Transverse colon (tissue), 4 donors: ENCODE measurements around the gene ANXA9. TPM values are rescaled to one million over a fixed set of nuclear protein-coding genes. Genes with fewer than 3 reads are reported as not detected.

Source experiments
- DNase-seq: peaks from one replicate; pipeline ENCODE4 v3.0.0-alpha.2; 2019
- H3K27ac ChIP-seq, 4 donors: fragments of 200-600 bp; sonication (generic); 2 replicates each; pipeline ENCODE4 v1.5.1; 2016 to 2018; ENCODE audit warnings: inconsistent platforms in 4 of 4
- H3K27me3 ChIP-seq: fragments of 200-600 bp; sonication (generic); 2 replicates; pipeline ENCODE4 v1.5.1; 2017; ENCODE audit warnings: inconsistent platforms
- H3K36me3 ChIP-seq, 4 donors: fragments of 200-600 bp; sonication (generic); 2 replicates each; pipeline ENCODE4 v1.5.1; 2017 to 2019; ENCODE audit warnings: inconsistent platforms in 4 of 4
- H3K4me1 ChIP-seq, 4 donors: fragments of 200-600 bp; sonication (generic); 2 replicates each; pipeline ENCODE4 v1.5.1; 2017 to 2020; ENCODE audit warnings: inconsistent platforms in 4 of 4
- H3K4me3 ChIP-seq, 4 donors: fragments of 200-600 bp; sonication (generic); 1 replicate in 1 of 4; 2 replicates in 3 of 4; pipeline versions ENCODE4 v1.5.1 to v1.6.1; 2017 to 2019; ENCODE audit warnings: inconsistent platforms in 4 of 4
- H3K9me3 ChIP-seq, 2 donors: fragments of 200-600 bp; sonication (generic); 2 replicates each; pipeline ENCODE4 v1.5.1; 2017 to 2019; ENCODE audit warnings: inconsistent platforms in 2 of 2
- EP300 ChIP-seq: sonication (generic); formaldehyde crosslinking; IDR thresholded peaks from one replicate; pipeline ENCODE4 v1.6.1; 2017; ENCODE audit warnings: antibody characterized with exemption, low read depth
- POLR2A ChIP-seq: fragments of 450-650 bp; IDR thresholded peaks from one replicate; pipeline ENCODE4 v1.6.1; 2016; ENCODE audit warnings: antibody characterized with exemption, mild to moderate bottlenecking, moderate library complexity
- POLR2AphosphoS5 ChIP-seq, 3 donors: sonication (generic); formaldehyde crosslinking; IDR thresholded peaks; one replicate each; pipeline ENCODE4 v1.6.1; 2016; ENCODE audit warnings: antibody characterized with exemption in 3 of 3
- WGBS, 2 donors: methylation state at CpG; one replicate each; pipeline ENCODE4 v1.1.5; 2018; ENCODE audit warnings: low coverage in 1 of 2; 5-methylcytosine and 5-hydroxymethylcytosine counted together
- in situ Hi-C, 4 donors: fragments of 200-750 bp; cut with MboI; loops; one replicate each; pipeline versions ENCODE4 v1.15.0 to v1.15.1; 2017; ENCODE audit warnings: low sequenced_read_pairs in 3 of 4, low pct_ligation_motif_present in 1 of 4, low pct_unique_long_range_greater_than_20kb in 1 of 4
- intact Hi-C: fragments of 100-400 bp; cut with DNase I; formaldehyde crosslinking; loops from one replicate; pipeline ENCODE4 v1.15.1; 2023; ENCODE audit warnings: low total_unique reads
- total RNA-seq, 4 donors: library from RNA; depleted of rRNA; stranded (reverse); fragments of >200 nt; gene quantifications; one replicate each; pipeline ENCODE4 v1.1.0, GENCODE V29; 2016
- TF ChIP-seq, protein P1 (sequence below), 5 experiments: fragments of 200-600 bp in 3 of 5; fragments of 450-650 bp in 2 of 5; sonication (generic) in 3 of 5; IDR thresholded peaks; 1 replicate in 2 of 5; 2 replicates in 3 of 5; pipeline ENCODE4 v1.5.1; 2016 to 2017; ENCODE audit warnings: antibody characterized with exemption in 5 of 5, inconsistent platforms in 3 of 5, mild to moderate bottlenecking in 2 of 5, moderate library complexity in 1 of 5

ANXA9 gene
- total RNA-seq, 4 donors from 2014 or later: 0.32 TPM; not detected in 3

GRCh38 chr1:150994248-150994647 lies 12.2 kb downstream of the ANXA9 start:
- TF ChIP-seq POLR2AphosphoS5 (IDR thresholded peaks at IDR 0.05) (no peak), EP300 (no peak), POLR2A (no peak)
- TF ChIP-seq, protein P1, sequence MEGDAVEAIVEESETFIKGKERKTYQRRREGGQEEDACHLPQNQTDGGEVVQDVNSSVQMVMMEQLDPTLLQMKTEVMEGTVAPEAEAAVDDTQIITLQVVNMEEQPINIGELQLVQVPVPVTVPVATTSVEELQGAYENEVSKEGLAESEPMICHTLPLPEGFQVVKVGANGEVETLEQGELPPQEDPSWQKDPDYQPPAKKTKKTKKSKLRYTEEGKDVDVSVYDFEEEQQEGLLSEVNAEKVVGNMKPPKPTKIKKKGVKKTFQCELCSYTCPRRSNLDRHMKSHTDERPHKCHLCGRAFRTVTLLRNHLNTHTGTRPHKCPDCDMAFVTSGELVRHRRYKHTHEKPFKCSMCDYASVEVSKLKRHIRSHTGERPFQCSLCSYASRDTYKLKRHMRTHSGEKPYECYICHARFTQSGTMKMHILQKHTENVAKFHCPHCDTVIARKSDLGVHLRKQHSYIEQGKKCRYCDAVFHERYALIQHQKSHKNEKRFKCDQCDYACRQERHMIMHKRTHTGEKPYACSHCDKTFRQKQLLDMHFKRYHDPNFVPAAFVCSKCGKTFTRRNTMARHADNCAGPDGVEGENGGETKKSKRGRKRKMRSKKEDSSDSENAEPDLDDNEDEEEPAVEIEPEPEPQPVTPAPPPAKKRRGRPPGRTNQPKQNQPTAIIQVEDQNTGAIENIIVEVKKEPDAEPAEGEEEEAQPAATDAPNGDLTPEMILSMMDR (IDR thresholded peaks at IDR 0.05): no peak
- intact Hi-C loops: no loop called here
- in situ Hi-C loops: loop anchor here in 1 of 4 donors (10.0 kb wide), 1 partner anchor 169 kb away; no protein-coding TSS in a partner anchor
- H3K4me1 ChIP-seq: peaks cover 0 to 7% (median 0%) of the 10 kb centered on the region in 4 donors
- no peak overlapping the region for H3K4me3 ChIP-seq
- peaks cover 0 to 11% (median 4%) of the 10 kb centered on the region in 4 donors for H3K36me3 ChIP-seq
- WGBS, 2 donors: 81 to 100% methylated on average over 1 to 3 of the region's 3 CpGs
- DNase-seq: no peak
- H3K27ac ChIP-seq: no peak overlapping the region
- no peaks in the 10 kb centered on the region for H3K27me3 ChIP-seq
- no peaks in the 10 kb centered on the region for H3K9me3 ChIP-seq

DNA sequence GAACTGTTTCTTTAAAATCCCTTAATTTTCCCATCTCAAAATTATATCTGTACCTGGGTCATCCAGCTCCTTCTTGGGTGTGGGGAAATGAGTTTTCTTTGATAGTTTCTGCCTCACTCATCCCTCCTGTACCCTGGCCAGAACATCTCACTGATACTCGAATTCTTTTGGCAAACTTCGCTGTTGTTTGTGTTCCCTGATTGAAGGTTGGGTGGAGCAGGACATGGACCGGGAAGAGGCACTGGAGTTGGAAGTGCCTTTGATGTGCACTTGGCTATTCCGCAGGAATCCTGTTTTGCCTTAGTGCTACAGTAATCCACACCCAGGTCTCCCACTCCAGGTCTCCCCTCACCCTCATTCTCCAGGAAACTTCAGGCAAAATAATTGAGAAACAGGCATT lies 13.4 kb downstream of the ANXA9 start:
- Histone ChIP-seq H3K4me1 (peaks cover 0 to 7% (median 0%) of the 10 kb centered on the region in 4 donors), H3K27ac (peak overlapping the region; percentile 36 to 66 (median 49)), H3K36me3 (peaks cover 0 to 14% (median 6%) of the 10 kb centered on the region in 4 donors), H3K9me3 (no peaks in the 10 kb centered on the region), H3K4me3 (no peak overlapping the region), H3K27me3 (no peaks in the 10 kb centered on the region)
- 20 to 46% methylated on average over 1 to 4 of the region's 4 CpGs for WGBS, 2 donors
- DNase-seq: no peak
- no peak for TF ChIP-seq POLR2AphosphoS5 (IDR thresholded peaks at IDR 0.05)
- in situ Hi-C loops: loop anchor here in 1 of 4 donors (10.0 kb wide), 1 partner anchor 171 kb away; no protein-coding TSS in a partner anchor
- intact Hi-C loops: no loop called here

DNA sequence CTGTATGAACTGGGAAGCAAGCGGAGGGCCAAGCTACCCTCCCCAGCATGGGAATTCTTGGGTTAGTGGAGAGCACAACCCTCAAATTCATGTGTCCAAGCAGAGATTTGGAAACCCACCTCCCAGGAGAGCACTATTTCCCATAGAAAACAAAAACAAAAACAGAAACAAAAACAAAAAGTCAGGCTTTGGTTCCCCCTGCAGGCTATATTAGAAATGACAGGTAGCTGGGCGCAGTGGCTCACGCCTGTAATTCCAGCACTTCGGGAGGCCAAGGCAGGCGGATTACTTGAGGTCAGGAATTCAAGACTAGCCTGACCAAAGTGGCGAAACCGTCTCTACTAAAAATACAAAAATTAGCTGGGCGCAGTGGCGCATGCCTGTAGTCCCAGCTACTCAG lies 13.8 kb downstream of the ANXA9 start:
- Histone ChIP-seq H3K36me3 (peaks cover 0 to 14% (median 6%) of the 10 kb centered on the region in 4 donors), H3K4me3 (no peak overlapping the region), H3K27me3 (no peaks in the 10 kb centered on the region), H3K9me3 (no peaks in the 10 kb centered on the region), H3K27ac (peak overlapping the region; percentile 36 to 66 (median 49)), H3K4me1 (peaks cover 0 to 7% (median 0%) of the 10 kb centered on the region in 4 donors)
- DNase-seq: no peak
- in situ Hi-C loops (loop anchor here in 1 of 4 donors (10.0 kb wide), 1 partner anchor 171 kb away; no protein-coding TSS in a partner anchor), intact Hi-C loops (no loop called here)
- TF ChIP-seq, protein P1 (IDR thresholded peaks at IDR 0.05): peak; percentile 86 to 91 (median 88)
- TF ChIP-seq POLR2AphosphoS5 (IDR thresholded peaks at IDR 0.05): no peak
- 25 to 39% methylated on average over 9 of the region's 9 CpGs for WGBS, 2 donors

GRCh38 chr1:150997126-150997872 lies 15.2 kb downstream of the ANXA9 start:
- 85 to 88% methylated on average over 4 to 20 of the region's 20 CpGs for WGBS, 2 donors
- intact Hi-C loops: no loop called here
- Histone ChIP-seq H3K27me3 (no peaks in the 10 kb centered on the region), H3K9me3 (no peaks in the 10 kb centered on the region), H3K4me3 (no peak overlapping the region), H3K27ac (no peak overlapping the region), H3K36me3 (peaks cover 0 to 23% (median 7%) of the 10 kb centered on the region in 4 donors), H3K4me1 (peaks cover 0 to 10% (median 0%) of the 10 kb centered on the region in 4 donors)
- no peak for TF ChIP-seq EP300
- TF ChIP-seq POLR2A: no peak
- TF ChIP-seq, protein P1 (IDR thresholded peaks at IDR 0.05): no peak
- no peak for TF ChIP-seq POLR2AphosphoS5 (IDR thresholded peaks at IDR 0.05)
- DNase-seq: no peak
- in situ Hi-C loops: loop anchor here in 1 of 4 donors (10.0 kb wide), 1 partner anchor 172 kb away; no protein-coding TSS in a partner anchor
